ENCODE measurements around the gene TTC17. TPM values are rescaled to one million over a fixed set of nuclear protein-coding genes. Genes with fewer than 3 reads are reported as not detected.

Gene TTC17
- polyA plus RNA-seq, 1 donor (not counting 4 experiments of a cell fraction or from before 2014, with no cell fraction given), result 53.4 TPM

DNA sequence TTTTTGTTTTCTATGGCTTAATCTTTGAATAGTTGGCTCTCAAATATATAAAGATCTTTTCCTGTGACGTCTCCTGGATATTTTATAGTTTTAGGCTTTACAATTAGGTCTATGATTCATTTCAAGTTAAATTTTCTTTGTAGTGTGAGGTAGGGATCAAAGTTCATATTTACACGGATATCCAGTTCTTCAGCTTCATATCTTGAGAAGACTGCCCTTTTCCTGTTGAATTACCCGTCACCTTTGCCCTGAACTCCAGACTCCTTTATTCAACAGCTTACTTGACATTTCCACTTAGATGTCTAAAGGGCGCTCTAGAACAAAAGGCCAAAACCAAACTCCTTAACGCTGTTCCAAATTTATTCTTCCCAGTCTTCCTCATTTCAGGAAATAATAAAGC lies 51.7 kb downstream of the TTC17 start:
- no peaks in the 10 kb centered on the region for H4K20me1 ChIP-seq (ENCODE audit: control insufficient read depth, extremely low read depth, insufficient read depth, low read length)
- no peak overlapping the region for H3K27ac ChIP-seq (ENCODE audit: control insufficient read depth, insufficient read depth, low read length)
- no peak overlapping the region for H3K4me3 ChIP-seq (ENCODE audit: control insufficient read depth in 2 of 3, extremely low read depth in 1 of 3, insufficient read depth in 2 of 3, low read depth in 1 of 3, low read length in 3 of 3)
- no peak overlapping the region for H3K4me2 ChIP-seq (ENCODE audit: control insufficient read depth, extremely low read depth, insufficient read depth, low read depth, low read length)
- no peaks in the 10 kb centered on the region for H3K9me1 ChIP-seq (ENCODE audit: control insufficient read depth, extremely low read depth, insufficient read depth, low read length)
- no peaks in the 10 kb centered on the region for H3K4me1 ChIP-seq (ENCODE audit: control insufficient read depth, extremely low read depth, insufficient read depth, low read length)
- H3K36me3 ChIP-seq (ENCODE audit: control insufficient read depth in 2 of 2, extremely low read depth in 1 of 2, insufficient read depth in 2 of 2, low read length in 2 of 2), result peaks cover 7 to 8% of the 10 kb centered on the region in 2 experiments
- no peaks in the 10 kb centered on the region for H3K9me3 ChIP-seq (ENCODE audit: control insufficient read depth, low read depth, low read length)
- no peak overlapping the region for H3K9ac ChIP-seq (ENCODE audit: control insufficient read depth, extremely low read depth, insufficient read depth, low read length)
- no peak for FAIRE-seq
- H2AFZ ChIP-seq (ENCODE audit: control insufficient read depth, low read length), result no peak overlapping the region
- dilution Hi-C loops (cut with MboI; ENCODE audit: extremely low pct_ligation_motif_present, low sequenced_read_pairs), result no loop called here
- no peaks in the 10 kb centered on the region for H3K79me2 ChIP-seq (ENCODE audit: control insufficient read depth, insufficient read depth, low read length)
- TF ChIP-seq EZH2 (IDR thresholded peaks at IDR 0.05; ENCODE audit: low read length), result no peak
- TF ChIP-seq, protein P1, sequence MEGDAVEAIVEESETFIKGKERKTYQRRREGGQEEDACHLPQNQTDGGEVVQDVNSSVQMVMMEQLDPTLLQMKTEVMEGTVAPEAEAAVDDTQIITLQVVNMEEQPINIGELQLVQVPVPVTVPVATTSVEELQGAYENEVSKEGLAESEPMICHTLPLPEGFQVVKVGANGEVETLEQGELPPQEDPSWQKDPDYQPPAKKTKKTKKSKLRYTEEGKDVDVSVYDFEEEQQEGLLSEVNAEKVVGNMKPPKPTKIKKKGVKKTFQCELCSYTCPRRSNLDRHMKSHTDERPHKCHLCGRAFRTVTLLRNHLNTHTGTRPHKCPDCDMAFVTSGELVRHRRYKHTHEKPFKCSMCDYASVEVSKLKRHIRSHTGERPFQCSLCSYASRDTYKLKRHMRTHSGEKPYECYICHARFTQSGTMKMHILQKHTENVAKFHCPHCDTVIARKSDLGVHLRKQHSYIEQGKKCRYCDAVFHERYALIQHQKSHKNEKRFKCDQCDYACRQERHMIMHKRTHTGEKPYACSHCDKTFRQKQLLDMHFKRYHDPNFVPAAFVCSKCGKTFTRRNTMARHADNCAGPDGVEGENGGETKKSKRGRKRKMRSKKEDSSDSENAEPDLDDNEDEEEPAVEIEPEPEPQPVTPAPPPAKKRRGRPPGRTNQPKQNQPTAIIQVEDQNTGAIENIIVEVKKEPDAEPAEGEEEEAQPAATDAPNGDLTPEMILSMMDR (optimal IDR thresholded peaks at IDR 0.05 in 1 of 3, IDR thresholded peaks at IDR 0.05 in 1 of 3, conservative IDR thresholded peaks at IDR 0.05 in 1 of 3; ENCODE audit: extremely low read depth in 1 of 3, insufficient read depth in 2 of 3, low read length in 3 of 3), result no peak
- no peak for DNase-seq (ENCODE audit: low read depth, low spot score)
- H3K27me3 ChIP-seq (ENCODE audit: control insufficient read depth, extremely low read depth, insufficient read depth, low read length), result no peaks in the 10 kb centered on the region

DNA sequence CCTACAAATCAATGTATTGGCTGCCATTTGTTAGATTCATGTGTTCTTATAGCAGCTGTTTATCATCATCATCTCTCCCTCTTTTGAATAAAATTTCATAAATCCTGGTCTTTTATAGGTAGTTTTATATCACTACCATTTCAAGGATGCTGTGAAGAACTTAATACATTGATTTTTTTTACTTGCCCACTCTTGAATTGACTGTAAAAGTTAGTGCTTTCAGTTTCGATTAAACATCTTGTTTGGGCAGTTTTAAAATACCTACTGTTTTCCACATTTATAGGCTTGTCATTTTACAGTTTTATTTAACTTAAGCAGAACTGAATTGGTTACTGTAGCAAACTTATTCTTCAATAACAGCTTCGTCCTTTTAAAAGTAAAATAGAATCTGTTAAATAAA lies 59.5 kb downstream of the TTC17 start:
- TF ChIP-seq, protein P1 (optimal IDR thresholded peaks at IDR 0.05 in 1 of 3, IDR thresholded peaks at IDR 0.05 in 1 of 3, conservative IDR thresholded peaks at IDR 0.05 in 1 of 3; ENCODE audit: extremely low read depth in 1 of 3, insufficient read depth in 2 of 3, low read length in 3 of 3), result no peak
- no peak for TF ChIP-seq EZH2 (IDR thresholded peaks at IDR 0.05; ENCODE audit: low read length)
- Histone ChIP-seq H3K36me3 (ENCODE audit: control insufficient read depth in 2 of 2, extremely low read depth in 1 of 2, insufficient read depth in 2 of 2, low read length in 2 of 2) (peaks cover 0 to 5% of the 10 kb centered on the region in 2 experiments), H3K4me3 (ENCODE audit: control insufficient read depth in 2 of 3, extremely low read depth in 1 of 3, insufficient read depth in 2 of 3, low read depth in 1 of 3, low read length in 3 of 3) (no peak overlapping the region)

More for the DNA sequence above, 59.5 kb downstream of the TTC17 start:
- H3K27ac ChIP-seq (ENCODE audit: control insufficient read depth, insufficient read depth, low read length), result no peak overlapping the region
- no peak overlapping the region for H3K9ac ChIP-seq (ENCODE audit: control insufficient read depth, extremely low read depth, insufficient read depth, low read length)
- H4K20me1 ChIP-seq (ENCODE audit: control insufficient read depth, extremely low read depth, insufficient read depth, low read length), result no peaks in the 10 kb centered on the region
- H3K9me3 ChIP-seq (ENCODE audit: control insufficient read depth, low read depth, low read length), result no peaks in the 10 kb centered on the region
- H2AFZ ChIP-seq (ENCODE audit: control insufficient read depth, low read length), result no peak overlapping the region
- no peak overlapping the region for H3K4me2 ChIP-seq (ENCODE audit: control insufficient read depth, extremely low read depth, insufficient read depth, low read depth, low read length)
- H3K27me3 ChIP-seq (ENCODE audit: control insufficient read depth, extremely low read depth, insufficient read depth, low read length), result no peaks in the 10 kb centered on the region
- H3K4me1 ChIP-seq (ENCODE audit: control insufficient read depth, extremely low read depth, insufficient read depth, low read length), result no peaks in the 10 kb centered on the region
- DNase-seq (ENCODE audit: low read depth, low spot score), result no peak
- no peaks in the 10 kb centered on the region for H3K9me1 ChIP-seq (ENCODE audit: control insufficient read depth, extremely low read depth, insufficient read depth, low read length)
- FAIRE-seq, result no peak
- dilution Hi-C loops (cut with MboI; ENCODE audit: extremely low pct_ligation_motif_present, low sequenced_read_pairs), result no loop called here
- H3K79me2 ChIP-seq (ENCODE audit: control insufficient read depth, insufficient read depth, low read length), result no peaks in the 10 kb centered on the region
